Measurements from ENCODE around the gene MAGI1. TPM values are rescaled to one million over a fixed set of nuclear protein-coding genes. Genes with fewer than 3 reads are reported as not detected.

MAGI1 gene
- total RNA-seq, 1 experiment from 2014 or later = 3.4 TPM

DNA sequence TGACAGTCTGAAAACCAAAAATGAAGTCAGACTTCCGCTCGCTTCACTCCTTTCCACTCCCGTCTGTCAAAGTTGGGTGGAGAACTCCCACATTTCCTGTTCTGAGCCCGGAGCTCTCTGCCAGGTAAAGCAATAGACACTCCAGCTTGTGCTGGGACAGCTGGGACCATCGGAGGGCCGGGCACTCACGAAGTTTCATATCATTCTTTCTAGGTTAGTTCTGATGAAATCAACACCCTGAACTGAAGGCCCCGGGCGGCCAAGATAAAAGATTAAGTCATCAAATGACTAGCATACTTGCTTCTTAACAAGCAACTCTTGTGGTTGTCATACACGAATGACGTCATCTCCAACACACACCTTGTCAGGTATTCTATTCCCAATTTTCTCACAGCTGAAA is 42.1 kb downstream of the MAGI1 start:
- H3K27me3 ChIP-seq = no peaks in the 10 kb centered on the region
- no peaks in the 10 kb centered on the region for H3K36me3 ChIP-seq
- H3K4me3 ChIP-seq = no peak overlapping the region
- no peak for DNase-seq
- no peaks in the 10 kb centered on the region for H3K9me3 ChIP-seq

DNA sequence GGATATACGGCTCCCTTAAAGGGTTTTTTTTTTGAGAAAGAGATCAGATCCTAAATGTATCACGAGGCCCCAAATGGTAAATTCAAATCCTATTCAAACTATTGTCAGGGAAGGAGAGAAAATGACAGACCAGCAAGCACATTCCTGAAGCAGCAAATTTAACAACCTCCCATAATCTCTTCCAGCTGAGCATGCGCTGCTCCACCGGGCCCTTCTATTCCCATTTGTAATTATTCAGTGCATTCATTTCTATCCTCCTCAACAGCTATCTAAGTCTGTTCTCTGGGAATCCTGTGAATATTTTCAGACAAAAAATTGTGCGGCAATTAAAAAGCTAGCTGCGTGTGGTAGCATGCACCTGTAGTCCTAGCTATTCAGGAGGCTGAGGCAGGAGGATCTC is 43.2 kb downstream of the MAGI1 start:
- DNase-seq = no peak
- Histone ChIP-seq H3K27me3 (no peaks in the 10 kb centered on the region), H3K36me3 (no peaks in the 10 kb centered on the region), H3K9me3 (no peaks in the 10 kb centered on the region), H3K4me3 (no peak overlapping the region)

DNA sequence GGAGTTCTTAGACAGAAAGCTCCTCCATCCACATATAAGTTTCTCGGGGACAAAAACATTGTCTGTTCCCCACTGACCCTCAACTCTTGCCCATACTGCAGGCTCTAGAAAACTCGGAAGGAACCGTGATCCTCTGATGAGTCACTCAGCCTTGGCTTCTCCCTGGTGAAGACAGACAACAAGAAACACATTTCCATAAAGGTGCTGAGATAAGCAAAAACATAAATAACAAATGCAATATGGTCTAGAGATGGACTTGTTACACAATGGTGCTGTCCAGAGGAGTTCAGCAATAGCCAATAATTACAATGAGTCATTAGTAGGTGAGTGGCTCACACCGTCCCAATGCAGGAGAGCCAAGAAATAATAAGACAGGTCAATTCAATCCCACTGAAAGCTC is 43.7 kb downstream of the MAGI1 start:
- no peak overlapping the region for H3K4me3 ChIP-seq
- H3K36me3 ChIP-seq = no peaks in the 10 kb centered on the region
- no peaks in the 10 kb centered on the region for H3K27me3 ChIP-seq
- no peaks in the 10 kb centered on the region for H3K9me3 ChIP-seq
- DNase-seq = peak; percentile 10

DNA sequence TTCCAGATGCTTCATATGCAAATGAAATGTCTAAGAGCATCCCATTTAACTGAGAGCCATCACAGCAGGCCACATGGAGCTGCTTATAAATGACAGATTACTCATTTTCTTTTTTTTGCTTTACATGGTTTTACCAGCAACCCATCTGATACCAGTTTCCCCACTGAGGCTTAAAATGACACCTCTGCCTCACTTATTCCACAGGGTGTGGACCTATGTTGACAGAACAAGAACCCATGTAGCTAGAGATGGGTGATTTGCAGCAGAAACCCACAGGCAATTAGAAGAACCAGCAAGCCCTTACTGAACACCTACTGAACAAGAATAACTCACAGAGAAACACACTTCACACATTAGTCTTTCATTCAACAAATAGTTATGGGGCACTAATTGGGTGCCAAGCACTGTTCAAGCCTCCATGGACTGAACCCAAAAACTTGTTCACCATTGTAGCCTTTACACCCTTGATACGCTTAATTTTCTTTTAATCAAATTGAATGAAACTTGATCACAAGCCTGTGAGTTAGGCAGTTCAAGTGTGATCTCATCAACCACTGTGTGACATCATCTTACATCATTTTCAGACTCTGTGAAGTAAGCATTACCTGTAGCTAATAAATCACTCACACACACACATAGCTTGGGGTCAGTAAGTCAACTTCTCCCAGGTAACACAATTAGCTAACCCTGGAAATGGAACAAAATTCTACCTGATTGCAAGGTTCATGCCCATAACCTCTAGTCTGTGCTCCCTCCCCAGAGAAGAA is 45.4 kb downstream of the MAGI1 start:
- DNase-seq = no peak
- Histone ChIP-seq H3K27me3 (no peaks in the 10 kb centered on the region), H3K4me3 (no peak overlapping the region), H3K36me3 (no peaks in the 10 kb centered on the region), H3K9me3 (no peaks in the 10 kb centered on the region)

DNA sequence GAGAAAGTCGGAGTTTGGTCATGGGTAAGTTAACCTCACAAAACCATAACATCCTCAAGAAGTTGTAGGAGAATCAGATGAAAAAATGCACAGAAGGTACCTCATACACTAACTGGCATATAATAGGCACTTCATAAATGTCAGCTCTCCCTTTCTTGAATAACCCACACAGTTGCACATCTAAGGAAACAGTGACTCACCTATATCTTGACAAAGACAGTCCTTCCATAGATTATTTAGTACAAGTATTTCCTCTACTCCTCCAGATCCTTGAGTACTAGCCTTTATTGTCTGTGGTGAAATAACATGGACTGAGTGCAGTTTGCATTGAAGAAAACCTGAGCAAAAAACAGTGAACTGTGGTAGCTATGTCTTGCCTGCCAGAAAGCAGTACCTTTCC is 46.6 kb downstream of the MAGI1 start:
- Histone ChIP-seq H3K4me3 (no peak overlapping the region), H3K36me3 (no peaks in the 10 kb centered on the region), H3K9me3 (no peaks in the 10 kb centered on the region), H3K27me3 (no peaks in the 10 kb centered on the region)
- no peak for DNase-seq

DNA sequence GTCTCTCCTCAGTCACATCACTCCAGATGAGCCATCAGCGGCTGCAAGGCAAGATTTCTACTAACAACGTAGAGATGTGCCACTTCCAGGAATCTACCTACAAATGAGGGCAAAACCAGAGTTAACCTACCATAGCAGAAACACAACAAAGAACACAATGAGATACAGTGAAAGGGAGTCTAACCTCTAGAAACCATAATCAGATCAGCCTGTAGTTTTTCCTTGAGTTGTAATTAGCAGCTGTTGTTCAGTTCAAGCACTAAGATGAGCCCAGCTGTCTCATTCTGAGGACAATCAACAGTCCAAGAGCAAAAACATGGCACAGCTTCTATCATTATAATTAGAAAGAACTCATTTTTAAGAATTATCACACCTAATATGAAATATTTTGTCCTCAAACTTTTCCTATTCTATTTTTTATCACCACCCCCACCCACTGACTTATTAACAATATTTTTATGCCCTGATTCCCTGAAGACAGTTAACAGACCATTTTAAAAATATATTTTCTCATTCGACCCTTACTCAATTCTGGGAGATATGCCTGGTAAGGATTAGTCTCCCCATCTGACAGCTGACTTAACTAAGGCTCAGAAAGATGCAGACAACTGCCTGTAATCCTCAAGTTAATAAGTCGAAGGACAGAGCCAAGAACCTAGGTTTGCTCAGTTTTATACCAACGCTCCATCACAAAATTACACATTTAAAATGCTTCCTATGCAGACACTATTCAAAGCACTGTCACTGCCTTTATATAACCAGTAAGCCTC is 50.1 kb downstream of the MAGI1 start:
- Histone ChIP-seq H3K36me3 (no peaks in the 10 kb centered on the region), H3K4me3 (no peak overlapping the region), H3K27me3 (no peaks in the 10 kb centered on the region), H3K9me3 (no peaks in the 10 kb centered on the region)
- DNase-seq = no peak

DNA sequence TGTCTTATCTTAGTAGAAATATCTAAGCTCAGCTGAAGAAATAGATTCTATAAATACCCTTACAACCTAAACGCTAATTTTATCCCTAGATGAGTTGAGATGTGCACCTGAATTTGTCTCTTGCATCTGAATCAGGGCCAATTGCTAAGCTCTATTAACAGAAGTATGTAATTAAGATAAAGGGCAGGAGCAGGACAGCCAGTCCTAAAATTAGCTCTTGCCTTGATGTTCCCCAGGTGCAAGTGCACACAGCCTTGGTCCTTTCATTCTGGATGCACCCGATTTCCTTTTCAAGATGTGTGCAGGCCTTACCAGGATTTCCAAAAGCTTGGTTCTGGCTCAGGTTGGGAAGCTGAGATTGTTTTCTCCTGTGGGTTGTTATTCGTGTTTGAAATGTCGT is 52.4 kb downstream of the MAGI1 start:
- Histone ChIP-seq H3K9me3 (no peaks in the 10 kb centered on the region), H3K27me3 (no peaks in the 10 kb centered on the region), H3K36me3 (no peaks in the 10 kb centered on the region), H3K4me3 (no peak overlapping the region)
- DNase-seq = no peak

DNA sequence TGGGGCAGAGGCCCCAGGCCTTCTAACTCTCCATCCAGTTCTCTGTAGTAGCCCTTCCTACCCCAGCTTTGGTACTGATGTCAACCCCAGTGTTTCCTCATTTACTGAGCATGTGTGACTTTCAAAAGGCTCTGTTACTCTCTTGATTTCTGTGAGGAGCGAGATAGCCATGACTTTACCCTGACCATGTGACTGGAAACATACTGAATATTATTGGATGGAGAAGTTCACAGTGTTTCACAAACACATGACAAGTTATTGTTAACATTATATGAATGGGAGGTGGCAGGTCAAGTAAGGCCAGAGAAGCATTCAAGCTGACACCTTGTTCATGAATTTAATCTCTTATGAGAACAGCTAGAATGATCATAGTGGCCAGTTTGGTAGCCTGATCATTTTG is 53.7 kb downstream of the MAGI1 start:
- no peaks in the 10 kb centered on the region for H3K9me3 ChIP-seq
- H3K36me3 ChIP-seq = no peaks in the 10 kb centered on the region
- DNase-seq = no peak
- no peak overlapping the region for H3K4me3 ChIP-seq
- no peaks in the 10 kb centered on the region for H3K27me3 ChIP-seq

DNA sequence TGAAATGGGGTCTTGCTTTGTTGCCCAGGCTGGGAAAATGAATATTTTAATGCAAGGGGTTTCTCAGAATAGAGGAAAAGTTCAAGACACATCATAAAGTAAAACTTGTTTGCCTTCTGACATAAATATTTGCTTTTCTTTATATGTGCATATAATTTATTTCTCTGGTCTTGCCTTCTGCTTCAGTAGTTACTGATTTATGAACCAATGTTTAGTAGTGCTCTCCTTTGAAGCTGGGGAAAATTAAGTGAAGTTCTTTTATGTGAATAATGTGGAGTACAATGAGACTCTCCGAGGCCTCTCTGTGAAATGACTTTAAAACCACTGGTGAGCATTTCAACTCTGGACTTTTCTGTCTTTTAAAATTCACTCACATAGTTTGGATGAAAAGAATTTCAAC is 55.6 kb downstream of the MAGI1 start:
- H3K4me3 ChIP-seq = no peak overlapping the region
- DNase-seq = no peak
- no peaks in the 10 kb centered on the region for H3K36me3 ChIP-seq
- H3K9me3 ChIP-seq = no peaks in the 10 kb centered on the region
- H3K27me3 ChIP-seq = no peaks in the 10 kb centered on the region

DNA sequence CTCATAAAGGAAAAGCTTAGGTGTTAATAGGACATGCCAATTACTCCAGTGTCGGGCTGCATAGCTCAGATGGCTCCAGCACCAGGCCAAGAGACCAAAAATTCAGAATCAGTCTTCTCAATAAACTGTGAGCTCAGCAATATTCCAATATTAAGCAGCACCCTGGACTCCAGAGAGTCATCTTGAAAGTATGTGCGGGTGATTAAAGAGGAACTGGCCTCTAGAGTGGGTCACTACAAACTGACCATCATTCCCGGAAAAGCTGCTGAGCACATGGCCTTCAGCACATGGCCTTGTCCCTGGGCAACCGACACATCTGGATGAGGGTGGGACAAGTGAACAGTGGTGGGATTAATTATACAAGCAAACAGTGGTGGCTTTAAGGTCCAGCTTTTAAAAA is 59.0 kb downstream of the MAGI1 start:
- H3K27me3 ChIP-seq = no peaks in the 10 kb centered on the region
- no peaks in the 10 kb centered on the region for H3K36me3 ChIP-seq
- DNase-seq = no peak
- H3K4me3 ChIP-seq = no peak overlapping the region
- no peaks in the 10 kb centered on the region for H3K9me3 ChIP-seq

DNA sequence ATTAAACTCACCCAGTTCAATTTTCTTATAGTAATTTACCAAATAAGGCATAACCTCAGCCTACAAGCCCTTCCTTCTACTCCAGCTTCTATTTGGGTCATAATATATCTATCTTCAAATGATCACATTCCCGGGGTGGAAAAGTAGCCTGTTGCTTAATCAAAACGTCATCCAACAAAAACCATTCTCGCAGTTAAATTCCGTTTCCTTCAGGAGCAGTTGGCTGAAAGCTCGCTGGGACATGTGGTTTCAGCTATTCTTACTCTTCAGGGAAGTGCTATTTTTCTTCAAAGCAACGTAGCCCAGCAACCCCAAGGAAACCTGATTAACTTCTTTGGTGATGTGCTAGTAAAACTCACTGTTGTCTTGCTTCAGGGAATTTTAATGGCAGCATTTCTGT is 59.6 kb downstream of the MAGI1 start:
- Histone ChIP-seq H3K27me3 (no peaks in the 10 kb centered on the region), H3K4me3 (no peak overlapping the region), H3K9me3 (no peaks in the 10 kb centered on the region), H3K36me3 (no peaks in the 10 kb centered on the region)
- no peak for DNase-seq

DNA sequence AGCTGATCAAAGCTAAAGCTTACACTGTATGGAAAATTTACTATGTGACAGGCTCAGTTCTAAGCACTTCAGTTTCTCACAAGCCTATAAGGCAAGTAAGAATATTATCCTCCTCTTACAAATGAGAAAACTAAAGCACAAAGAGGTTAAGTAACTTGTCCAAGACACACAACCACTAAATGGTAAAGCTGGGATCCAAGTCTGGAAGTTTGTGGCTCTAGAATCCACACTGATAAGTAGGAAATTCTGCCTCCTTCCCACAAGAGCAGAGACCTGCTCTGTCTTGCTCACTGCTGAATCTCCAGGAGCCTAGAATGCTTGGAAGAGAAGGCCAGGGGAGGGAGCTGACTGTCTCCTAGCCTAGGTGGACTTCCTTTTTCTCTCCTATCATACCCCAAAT is 60.6 kb downstream of the MAGI1 start:
- Histone ChIP-seq H3K27me3 (no peaks in the 10 kb centered on the region), H3K4me3 (no peak overlapping the region), H3K9me3 (no peaks in the 10 kb centered on the region), H3K36me3 (no peaks in the 10 kb centered on the region)
- no peak for DNase-seq

DNA sequence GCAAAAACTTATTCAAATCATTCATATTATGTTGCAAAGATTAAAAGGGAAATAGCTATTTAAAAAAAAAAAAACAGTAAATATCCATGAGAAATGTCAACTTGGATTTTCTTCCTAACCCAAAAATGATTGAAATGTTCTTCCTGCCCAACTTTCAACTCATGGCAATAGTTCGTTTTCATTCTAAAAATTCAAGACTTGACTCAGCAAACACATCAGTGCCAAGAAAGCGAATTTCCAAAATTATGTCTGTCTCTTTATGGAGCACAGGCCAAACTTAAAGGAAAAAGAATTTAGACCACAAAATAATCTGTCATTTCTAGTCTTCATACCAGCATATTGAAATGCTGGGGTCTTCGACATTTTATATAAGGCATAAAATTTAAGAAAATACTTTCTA is 63.7 kb downstream of the MAGI1 start:
- H3K36me3 ChIP-seq = no peaks in the 10 kb centered on the region
- no peaks in the 10 kb centered on the region for H3K27me3 ChIP-seq
- no peak for DNase-seq
- no peak overlapping the region for H3K4me3 ChIP-seq
- H3K9me3 ChIP-seq = no peaks in the 10 kb centered on the region

DNA sequence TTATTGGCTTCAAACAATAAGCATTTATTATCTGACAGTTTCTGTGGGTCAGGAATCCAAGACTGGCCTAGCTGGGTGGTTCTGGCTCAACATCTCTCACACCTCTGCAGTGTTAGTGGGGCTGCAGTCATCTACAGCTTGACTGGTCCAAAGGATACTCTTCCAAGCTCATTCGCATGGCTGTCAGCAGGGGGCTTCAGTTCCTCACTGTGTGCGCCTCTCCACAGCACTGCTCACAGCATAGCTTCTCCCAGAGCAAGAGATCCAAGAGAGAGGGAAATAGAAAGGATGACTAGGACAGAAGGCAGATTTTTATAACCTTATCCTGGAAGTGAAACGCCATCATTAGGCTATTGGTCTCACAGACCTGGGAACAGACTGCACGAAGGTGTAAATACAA is 64.2 kb downstream of the MAGI1 start:
- H3K27me3 ChIP-seq = no peaks in the 10 kb centered on the region
- no peak for DNase-seq
- H3K36me3 ChIP-seq = no peaks in the 10 kb centered on the region
- no peaks in the 10 kb centered on the region for H3K9me3 ChIP-seq
- no peak overlapping the region for H3K4me3 ChIP-seq

DNA sequence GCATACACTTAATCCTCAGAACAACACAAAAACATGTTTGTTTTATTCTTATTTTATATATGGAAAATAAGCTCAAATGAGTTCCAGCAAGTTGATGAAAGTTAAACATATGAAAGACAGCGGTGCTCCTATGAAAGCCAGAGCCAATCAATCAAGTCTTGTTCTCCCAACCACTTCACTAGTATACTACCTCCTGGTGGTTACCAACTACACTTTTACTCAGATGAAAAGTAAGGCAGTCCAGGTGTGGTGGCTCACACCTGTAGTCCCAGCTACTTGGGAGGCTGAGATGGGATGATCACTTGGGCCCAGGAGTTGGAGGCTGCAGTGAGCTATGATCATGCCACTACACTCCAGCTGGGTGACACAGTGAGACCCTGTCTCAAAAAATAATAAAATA is 66.0 kb downstream of the MAGI1 start:
- H3K4me3 ChIP-seq = no peak overlapping the region
- DNase-seq = no peak
- H3K27me3 ChIP-seq = no peaks in the 10 kb centered on the region
- no peaks in the 10 kb centered on the region for H3K9me3 ChIP-seq
- H3K36me3 ChIP-seq = no peaks in the 10 kb centered on the region

DNA sequence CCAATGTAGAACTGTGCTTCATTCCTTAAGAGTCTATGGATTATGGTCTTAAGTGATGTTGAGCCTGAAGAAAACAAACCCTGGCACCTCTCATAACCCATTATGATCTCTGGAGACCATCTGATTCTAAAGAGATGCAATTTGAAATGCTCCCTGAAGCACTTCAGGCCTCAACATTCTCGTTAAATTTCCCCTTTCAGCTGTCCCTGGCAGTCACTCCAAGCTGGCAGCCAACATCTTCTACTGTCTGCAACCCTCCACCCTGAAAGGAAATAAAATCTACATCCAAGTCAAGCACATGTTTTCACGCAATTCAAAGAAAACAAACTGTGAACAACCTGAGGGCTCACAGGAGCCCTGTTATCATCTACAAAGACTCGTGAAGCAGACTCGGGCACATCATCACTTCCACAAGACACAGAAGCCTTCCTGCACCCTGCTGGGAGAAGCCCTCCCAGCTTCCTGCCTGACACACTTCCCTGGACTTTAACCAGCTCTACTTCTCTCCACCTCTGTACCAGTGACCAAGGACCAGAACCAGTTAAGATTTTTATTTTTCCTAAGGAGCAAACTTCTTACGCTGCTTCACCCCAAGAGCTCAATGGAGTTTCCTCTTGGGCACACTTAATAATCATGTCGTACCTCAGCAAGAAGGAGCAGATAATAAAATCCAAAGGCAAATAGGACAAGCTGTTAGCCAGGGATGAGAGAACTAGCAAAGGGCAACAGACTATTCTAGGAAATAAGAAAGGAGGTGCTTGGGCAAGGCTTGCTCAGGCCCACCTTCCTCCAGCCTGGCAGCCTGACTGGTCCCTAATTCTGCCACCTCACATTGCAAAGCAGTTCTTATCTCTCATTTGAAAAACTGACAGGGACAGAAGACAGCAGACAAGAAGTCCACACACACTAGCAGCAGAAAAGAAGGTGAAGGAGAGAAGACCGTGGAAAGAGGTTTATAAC is 67.1 kb downstream of the MAGI1 start:
- H3K9me3 ChIP-seq = no peaks in the 10 kb centered on the region
- H3K27me3 ChIP-seq = no peaks in the 10 kb centered on the region
- no peak overlapping the region for H3K4me3 ChIP-seq
- no peaks in the 10 kb centered on the region for H3K36me3 ChIP-seq
- no peak for DNase-seq

DNA sequence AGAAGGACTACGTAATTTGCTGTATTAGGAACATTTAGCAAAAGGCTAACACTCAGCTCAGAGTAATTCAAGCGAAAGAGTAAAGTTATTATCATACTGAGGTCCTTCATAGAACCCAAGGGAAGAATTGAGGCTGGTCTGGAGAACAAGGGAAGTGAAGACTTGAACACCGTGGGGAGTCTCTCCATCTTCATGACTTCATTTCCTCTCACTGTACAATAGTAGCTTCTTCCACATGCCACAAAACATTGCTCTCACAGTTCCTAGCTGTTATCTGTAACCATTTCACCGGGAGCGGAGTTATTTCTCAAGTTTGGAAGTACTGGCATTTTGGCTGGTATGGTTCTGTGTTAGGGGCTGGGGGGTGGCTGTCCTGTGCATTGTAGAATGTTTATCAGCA is 69.7 kb downstream of the MAGI1 start:
- DNase-seq = no peak
- Histone ChIP-seq H3K4me3 (no peak overlapping the region), H3K36me3 (no peaks in the 10 kb centered on the region), H3K9me3 (no peaks in the 10 kb centered on the region), H3K27me3 (no peaks in the 10 kb centered on the region)

All from MG63 (cell line).